OCI-LY7 (cell line): ENCODE measurements around the gene TNFAIP8L1. TPM values are rescaled to one million over a fixed set of nuclear protein-coding genes. Genes with fewer than 3 reads are reported as not detected.

ENCODE experiments used
- BruUV-seq: library from RNA; stranded (reverse); fragments of 400-500 nt; replicated peaks from 2 replicates; lab custom pipeline; 2021; lab: Mats Ljungman, UMichigan
- CTCF ChIA-PET: fragments of 300-600 bp; sonication (Branson Sonifier 250); formaldehyde crosslinking; loops from one replicate; lab custom pipeline; 2022; ENCODE audit warnings: antibody characterized with exemption; ENCODE audit not compliant: unreplicated experiment; lab: Charles Lee
- POLR2A ChIA-PET: fragments of 300-600 bp; sonication (Branson Sonifier 250); formaldehyde crosslinking; loops from one replicate; lab custom pipeline; 2022; ENCODE audit warnings: antibody characterized with exemption; lab: Charles Lee
- DNase-seq: peaks from one replicate; pipeline ENCODE4 v3.0.0-alpha.2; 2015; ENCODE audit warnings: low spot score
- H2AFZ ChIP-seq: fragments of 200-600 bp; sonication (generic), shearing (Covaris generic); 2 replicates; pipeline ENCODE4 v1.6.1; 2014; ENCODE audit warnings: mild to moderate bottlenecking, antibody characterized with exemption, low read length, moderate library complexity
- H3K27ac ChIP-seq: fragments of 200-600 bp; sonication (generic); 2 replicates; pipeline ENCODE4 v1.5.1; 2014; ENCODE audit warnings: mixed run types, low read depth, mild to moderate bottlenecking, moderate library complexity, low read length, inconsistent platforms; ENCODE audit not compliant: poor library complexity, severe bottlenecking
- H3K36me3 ChIP-seq: fragments of 200-600 bp; sonication (generic); 2 replicates; pipeline ENCODE4 v1.6.1; 2014; ENCODE audit warnings: mild to moderate bottlenecking, antibody characterized with exemption, low read length, moderate library complexity, mixed read lengths; ENCODE audit not compliant: insufficient read depth
- H3K4me1 ChIP-seq: fragments of 200-600 bp; sonication (generic); 2 replicates; pipeline ENCODE4 v1.5.1; 2014; ENCODE audit warnings: mild to moderate bottlenecking, low read length; ENCODE audit not compliant: insufficient read depth, poor library complexity, severe bottlenecking
- H3K4me2 ChIP-seq: fragments of 200-600 bp; sonication (generic); 2 replicates; pipeline ENCODE4 v1.6.1; 2014; ENCODE audit warnings: mild to moderate bottlenecking, low read length
- H3K4me3 ChIP-seq: fragments of 200-600 bp; sonication (generic); 2 replicates; pipeline ENCODE4 v1.5.1; 2014; ENCODE audit warnings: mild to moderate bottlenecking, low read depth, low read length; ENCODE audit not compliant: poor library complexity, severe bottlenecking
- H3K79me2 ChIP-seq: fragments of 200-600 bp; sonication (generic); 2 replicates; pipeline ENCODE4 v1.6.1; 2016; ENCODE audit warnings: low read depth, mild to moderate bottlenecking, low read length, moderate library complexity, mixed read lengths; ENCODE audit not compliant: insufficient read depth
- H3K9me2 ChIP-seq: fragments of 200-600 bp; sonication (generic); 2 replicates; pipeline ENCODE4 v1.6.1; 2016; ENCODE audit warnings: mild to moderate bottlenecking, low read length, mixed read lengths; ENCODE audit not compliant: insufficient read depth
- H3K9me3 ChIP-seq: fragments of 200-600 bp; sonication (generic); 2 replicates; pipeline ENCODE4 v1.6.1; 2014; ENCODE audit warnings: mild to moderate bottlenecking, mixed run types, low read length, mixed read lengths
- H4K20me1 ChIP-seq: fragments of 200-600 bp; sonication (generic); 2 replicates; pipeline ENCODE4 v1.6.1; 2014; ENCODE audit warnings: mild to moderate bottlenecking, antibody characterized with exemption, low read length, moderate library complexity, mixed read lengths; ENCODE audit not compliant: insufficient read depth
- CTCF ChIP-seq: fragments of 200-600 bp; sonication (generic); conservative IDR thresholded peaks from 2 replicates; pipeline ENCODE4 v1.5.1; 2014; ENCODE audit warnings: mild to moderate bottlenecking, antibody characterized with exemption, low read length, moderate library complexity, mixed read lengths
- EZH2phosphoT487 ChIP-seq: fragments of 200-600 bp; sonication (generic); IDR thresholded peaks from 2 replicates; pipeline ENCODE4 v1.6.1; 2018; ENCODE audit warnings: low read depth, borderline replicate concordance, mild to moderate bottlenecking, mixed run types, antibody characterized with exemption, low read length, moderate library complexity, mixed read lengths
- intact Hi-C: fragments of 100-400 bp; cut with micrococcal nuclease; formaldehyde crosslinking; loops from one replicate; pipeline ENCODE4 v1.10.0; 2022; ENCODE audit not compliant: unreplicated experiment
- total RNA-seq, 2 experiments: library from RNA; depleted of rRNA in 1 of 2; stranded (reverse); fragments of >200 nt in 1 of 2; shearing (Covaris generic) in 1 of 2; gene quantifications; 2 replicates each; pipeline ENCODE4 v1.2.3, GENCODE V29; 2014 to 2022

Gene TNFAIP8L1
- total RNA-seq, 2 experiments from 2014 or later = 9.0 to 22.7 TPM

DNA sequence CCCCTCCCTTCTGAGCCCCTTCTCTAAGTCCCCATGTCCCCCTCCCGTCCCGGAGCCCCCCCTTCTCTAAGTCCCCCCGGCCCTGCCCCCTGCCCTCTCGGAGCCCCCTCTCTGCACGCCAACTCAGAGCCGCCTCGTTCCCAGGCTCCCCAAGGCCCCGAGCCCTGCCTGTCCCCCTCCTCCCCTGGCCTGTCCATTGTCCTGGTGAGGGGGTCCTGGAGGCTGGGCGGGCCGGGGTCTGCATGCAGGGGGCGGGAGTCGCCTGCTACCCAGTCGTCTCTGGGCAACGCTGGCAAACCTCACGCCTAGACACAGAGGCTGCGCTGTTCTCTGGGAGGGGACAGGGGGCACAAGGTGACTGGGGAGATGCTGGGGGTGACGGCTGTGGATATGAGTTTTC lies 40.6 kb upstream of the TNFAIP8L1 start:
- TF ChIP-seq CTCF (no peak), EZH2phosphoT487 (no peak)
- CTCF ChIA-PET = no interaction called here
- POLR2A ChIA-PET = no interaction called here
- peak overlapping the region; percentile 53 for H3K4me3 ChIP-seq
- H3K9me3 ChIP-seq = no peaks in the 10 kb centered on the region
- DNase-seq = no peak
- H3K27ac ChIP-seq = no peak overlapping the region
- no TSS peak for BruUV-seq
- H3K4me2 ChIP-seq = peak overlapping the region; percentile 77
- H3K4me1 ChIP-seq = peaks cover 12% of the 10 kb centered on the region
- H4K20me1 ChIP-seq = no peaks in the 10 kb centered on the region
- H3K9me2 ChIP-seq = no peaks in the 10 kb centered on the region
- H3K36me3 ChIP-seq = no peaks in the 10 kb centered on the region
- H2AFZ ChIP-seq = no peak overlapping the region
- intact Hi-C loops = no loop called here
- H3K79me2 ChIP-seq = no peaks in the 10 kb centered on the region

DNA sequence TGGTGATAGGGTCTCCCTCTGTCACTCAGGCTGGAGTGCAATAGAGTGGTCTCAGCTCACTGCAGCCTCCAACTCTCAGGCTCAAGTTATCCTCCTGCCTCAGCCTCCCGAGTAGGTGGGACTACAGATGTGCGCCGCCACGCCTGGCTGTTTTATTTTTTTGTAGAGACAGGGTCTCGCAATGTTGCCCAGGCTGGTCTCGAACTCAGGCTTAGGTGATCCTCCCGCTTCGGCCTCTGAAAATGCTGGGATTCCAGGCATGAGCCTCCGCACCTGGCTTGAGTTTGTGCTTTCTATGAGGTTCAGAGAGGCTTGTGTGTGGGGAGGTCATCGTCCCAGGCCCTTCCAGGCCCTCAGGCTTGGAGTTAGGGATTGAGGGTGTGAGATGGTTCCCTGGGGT lies 39.2 kb upstream of the TNFAIP8L1 start:
- Histone ChIP-seq H3K79me2 (no peaks in the 10 kb centered on the region), H3K4me2 (no peak overlapping the region), H3K4me1 (peaks cover 12% of the 10 kb centered on the region), H3K9me2 (no peaks in the 10 kb centered on the region), H3K4me3 (no peak overlapping the region), H3K27ac (no peak overlapping the region), H3K36me3 (no peaks in the 10 kb centered on the region), H4K20me1 (no peaks in the 10 kb centered on the region), H3K9me3 (no peaks in the 10 kb centered on the region), H2AFZ (no peak overlapping the region)
- ChIA-PET CTCF (no interaction called here), POLR2A (no interaction called here)
- intact Hi-C loops = no loop called here
- BruUV-seq = no TSS peak
- no peak for DNase-seq
- TF ChIP-seq EZH2phosphoT487 = no peak
- no peak for TF ChIP-seq CTCF

DNA sequence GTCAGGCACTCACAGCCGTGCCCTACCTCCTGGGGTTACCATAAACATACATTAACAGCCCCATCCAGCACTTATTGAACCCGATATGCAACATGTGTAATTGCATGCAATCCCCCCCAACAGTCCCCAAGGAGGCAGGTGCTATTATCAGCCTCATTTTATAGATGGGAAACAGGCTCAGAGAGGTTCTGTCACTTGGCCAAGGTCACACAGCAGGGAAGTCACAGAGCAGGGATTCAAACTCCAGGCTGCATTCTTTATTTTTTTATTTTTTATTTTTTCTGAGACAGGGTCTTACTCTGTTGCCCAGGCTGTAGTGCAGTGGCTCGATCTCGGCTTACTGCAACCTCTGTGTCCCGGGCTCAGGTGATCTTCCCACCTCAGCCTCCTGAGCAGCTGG lies 38.4 kb upstream of the TNFAIP8L1 start:
- Histone ChIP-seq H3K9me3 (no peaks in the 10 kb centered on the region), H3K4me3 (no peak overlapping the region), H3K36me3 (no peaks in the 10 kb centered on the region), H2AFZ (no peak overlapping the region), H4K20me1 (no peaks in the 10 kb centered on the region), H3K27ac (no peak overlapping the region), H3K4me1 (peaks cover 12% of the 10 kb centered on the region), H3K79me2 (no peaks in the 10 kb centered on the region), H3K4me2 (no peak overlapping the region), H3K9me2 (no peaks in the 10 kb centered on the region)
- intact Hi-C loops = no loop called here
- ChIA-PET POLR2A (no interaction called here), CTCF (no interaction called here)
- DNase-seq = no peak
- TF ChIP-seq CTCF (no peak), EZH2phosphoT487 (no peak)
- no TSS peak for BruUV-seq
